H9 (cell line): ENCODE results near the gene EIF2AK2. TPM values are rescaled to one million over a fixed set of nuclear protein-coding genes. Genes with fewer than 3 reads are reported as not detected.

Experiments
- DNase-seq: peaks from one replicate; pipeline ENCODE4 v3.0.0-alpha.2; 2017
- H2AFZ ChIP-seq: one replicate; pipeline ENCODE4 v1.6.1; 2013; ENCODE audit warnings: mild to moderate bottlenecking, low read length, control low read depth, moderate library complexity
- H2AK5ac ChIP-seq: 2 replicates; pipeline ENCODE4 v1.6.1; 2013; ENCODE audit warnings: low read length, control low read depth, mixed read lengths; ENCODE audit not compliant: insufficient read length
- H2BK120ac ChIP-seq: one replicate; pipeline ENCODE4 v1.6.1; 2013; ENCODE audit warnings: low read depth, mild to moderate bottlenecking, low read length, control low read depth, inconsistent platforms; ENCODE audit not compliant: poor library complexity, severe bottlenecking
- H2BK12ac ChIP-seq: 2 replicates; pipeline ENCODE4 v1.6.1; 2013; ENCODE audit warnings: low read length, control low read depth, mixed read lengths, low read depth; ENCODE audit not compliant: insufficient read length
- H2BK15ac ChIP-seq: 2 replicates; pipeline ENCODE4 v1.6.1; 2013; ENCODE audit warnings: low read depth, low read length, control low read depth
- H2BK20ac ChIP-seq: one replicate; pipeline ENCODE4 v1.6.1; 2013; ENCODE audit warnings: low read depth, mild to moderate bottlenecking, low read length, control low read depth, inconsistent platforms; ENCODE audit not compliant: poor library complexity, severe bottlenecking
- H2BK5ac ChIP-seq: 2 replicates; pipeline ENCODE4 v1.6.1; 2013; ENCODE audit warnings: low read length, control low read depth, mixed read lengths; ENCODE audit not compliant: insufficient read length
- H3K14ac ChIP-seq: 2 replicates; pipeline ENCODE4 v1.6.1; 2013; ENCODE audit warnings: low read length, control low read depth; ENCODE audit not compliant: insufficient read depth
- H3K18ac ChIP-seq: 2 replicates; pipeline ENCODE4 v1.6.1; 2013; ENCODE audit warnings: low read depth, mild to moderate bottlenecking, mixed read lengths, low read length, control low read depth; ENCODE audit not compliant: insufficient read length
- H3K23ac ChIP-seq: 2 replicates; pipeline ENCODE4 v1.6.1; 2013; ENCODE audit warnings: low read length, control low read depth, mixed read lengths, low read depth; ENCODE audit not compliant: insufficient read length
- H3K23me2 ChIP-seq: 2 replicates; pipeline ENCODE4 v1.6.1; 2013; ENCODE audit warnings: low read depth, mild to moderate bottlenecking, mixed read lengths, low read length, control low read depth; ENCODE audit not compliant: insufficient read length, poor library complexity, severe bottlenecking
- H3K27ac ChIP-seq: 2 replicates; pipeline ENCODE4 v1.5.1; 2013; ENCODE audit warnings: low read length, control low read depth, mixed read lengths, low read depth; ENCODE audit not compliant: insufficient read length
- H3K27me3 ChIP-seq: 2 replicates; pipeline ENCODE4 v1.6.1; 2013; ENCODE audit warnings: low read length, control low read depth, inconsistent platforms; ENCODE audit not compliant: insufficient read depth
- H3K4ac ChIP-seq: 2 replicates; pipeline ENCODE4 v1.6.1; 2013; ENCODE audit warnings: low read depth, mild to moderate bottlenecking, control low read depth, inconsistent platforms, low read length, moderate library complexity
- H3K4me1 ChIP-seq: 2 replicates; pipeline ENCODE4 v1.6.1; 2013; ENCODE audit warnings: low read length, control low read depth, inconsistent platforms; ENCODE audit not compliant: insufficient read depth
- H3K4me2 ChIP-seq: 2 replicates; pipeline ENCODE4 v1.6.1; 2013; ENCODE audit warnings: low read length, control low read depth, mixed read lengths; ENCODE audit not compliant: insufficient read length, insufficient read depth
- H3K56ac ChIP-seq: 2 replicates; pipeline ENCODE4 v1.6.1; 2013; ENCODE audit warnings: low read depth, mild to moderate bottlenecking, mixed read lengths, low read length, control low read depth; ENCODE audit not compliant: insufficient read length
- H3K79me1 ChIP-seq: 2 replicates; pipeline ENCODE4 v1.6.1; 2013; ENCODE audit warnings: low read depth, mild to moderate bottlenecking, moderate library complexity, low read length, control low read depth, inconsistent platforms; ENCODE audit not compliant: insufficient read depth, poor library complexity, severe bottlenecking
- H3K79me2 ChIP-seq: 2 replicates; pipeline ENCODE4 v1.6.1; 2013; ENCODE audit warnings: low read length, control low read depth, inconsistent platforms; ENCODE audit not compliant: insufficient read depth
- H3K9ac ChIP-seq: 2 replicates; pipeline ENCODE4 v1.6.1; 2013; ENCODE audit warnings: low read length, control low read depth, mixed read lengths; ENCODE audit not compliant: insufficient read length; ENCODE audit errors: extremely low read depth
- H3K9me3 ChIP-seq: one replicate; pipeline ENCODE4 v1.6.1; 2013; ENCODE audit warnings: low read depth, low read length, inconsistent platforms; ENCODE audit not compliant: control insufficient read depth
- H3T11ph ChIP-seq: one replicate; pipeline ENCODE4 v1.6.1; 2013; ENCODE audit warnings: mild to moderate bottlenecking, low read length, control low read depth, inconsistent platforms
- H4K20me1 ChIP-seq: one replicate; pipeline ENCODE4 v1.6.1; 2013; ENCODE audit not compliant: control insufficient read depth, insufficient read length, insufficient read depth
- H4K5ac ChIP-seq: 2 replicates; pipeline ENCODE4 v1.6.1; 2013; ENCODE audit warnings: low read depth, mild to moderate bottlenecking, mixed read lengths, low read length, control low read depth; ENCODE audit not compliant: insufficient read length
- H4K8ac ChIP-seq: replicated peaks from 2 replicates; pipeline ENCODE4 v1.6.1; 2013; ENCODE audit warnings: low read length, control low read depth, mixed read lengths, low read depth; ENCODE audit not compliant: insufficient read length
- H4K91ac ChIP-seq: 2 replicates; pipeline ENCODE4 v1.6.1; 2013; ENCODE audit warnings: low read depth, mild to moderate bottlenecking, moderate library complexity, mixed read lengths, low read length, control low read depth; ENCODE audit not compliant: insufficient read length
- H3K27ac Mint-ChIP-seq, 3 experiments: 2 replicates in 2 of 3; 3 replicates in 1 of 3; pipeline ENCODE4 v1.8.0; 2020 to 2021; ENCODE audit warnings: mixed read lengths in 3 of 3, mild to moderate bottlenecking in 1 of 3, moderate library complexity in 1 of 3
- H3K27me3 Mint-ChIP-seq: 2 replicates; pipeline ENCODE4 v1.8.0; 2021; ENCODE audit warnings: low read depth, mild to moderate bottlenecking, moderate library complexity, mixed read lengths
- H3K36me3 Mint-ChIP-seq, 3 experiments: 2 replicates in 2 of 3; 3 replicates in 1 of 3; pipeline ENCODE4 v1.8.0; 2020 to 2021; ENCODE audit warnings: low read depth in 3 of 3, mixed read lengths in 3 of 3; ENCODE audit not compliant: insufficient read depth in 1 of 3
- H3K4me1 Mint-ChIP-seq, 2 experiments: 2 replicates each; pipeline ENCODE4 v1.8.0; 2020; ENCODE audit warnings: mixed read lengths in 2 of 2
- H3K4me3 Mint-ChIP-seq, 2 experiments: 2 replicates in 1 of 2; 3 replicates in 1 of 2; pipeline ENCODE4 v1.8.0; 2020 to 2021; ENCODE audit warnings: mild to moderate bottlenecking in 2 of 2, mixed read lengths in 2 of 2, moderate library complexity in 1 of 2
- H3K9me3 Mint-ChIP-seq, 2 experiments: 2 replicates in 1 of 2; 3 replicates in 1 of 2; pipeline ENCODE4 v1.8.0; 2020; ENCODE audit warnings: mild to moderate bottlenecking in 2 of 2, mixed read lengths in 2 of 2, moderate library complexity in 1 of 2
- WGBS: extraction: QIAGEN DNeasy Blood & Tissue Kit; methylation state at CpG from one replicate; pipeline ENCODE4 v1.1.7; 2013; ENCODE audit warnings: missing lambda C conversion rate, low lambda C conversion rate, mixed read lengths; ENCODE audit not compliant: insufficient read length; ENCODE audit errors: extremely low coverage; 5-methylcytosine and 5-hydroxymethylcytosine counted together
- total RNA-seq: library from RNA; stranded (reverse); gene quantifications from 2 replicates; pipeline ENCODE4 v1.2.1, GENCODE V29; 2021
- TF ChIP-seq, protein P1 (sequence below): fragments of 200-600 bp; sonication (generic); conservative IDR thresholded peaks from 3 replicates; pipeline ENCODE4 v1.8.0; 2021; ENCODE audit warnings: antibody characterized with exemption, mild to moderate bottlenecking

EIF2AK2 gene
- total RNA-seq, 1 experiment from 2014 or later = 55.7 TPM

GRCh38 chr2:37117566-37117965 lies 39.2 kb downstream of the EIF2AK2 start:
- Histone ChIP-seq H3K14ac (no peak overlapping the region), H2BK120ac (no peak overlapping the region), H3K18ac (no peak overlapping the region), H4K8ac (no peak overlapping the region), H3K4me1 (no peaks in the 10 kb centered on the region), H3K79me2 (no peaks in the 10 kb centered on the region), H3T11ph (no peak overlapping the region), H3K23ac (no peak overlapping the region), H4K20me1 (no peaks in the 10 kb centered on the region), H4K5ac (no peak overlapping the region), H3K9me3 (no peaks in the 10 kb centered on the region), H3K4me2 (no peak overlapping the region), H3K27me3 (no peaks in the 10 kb centered on the region), H2BK20ac (no peak overlapping the region), H3K79me1 (no peaks in the 10 kb centered on the region), H3K27ac (no peak overlapping the region), H3K4ac (no peak overlapping the region), H3K56ac (no peak overlapping the region), H3K23me2 (no peaks in the 10 kb centered on the region), H2AFZ (no peak overlapping the region), H4K91ac (no peak overlapping the region), H2BK12ac (no peak overlapping the region), H2BK15ac (no peak overlapping the region), H3K9ac (no peak overlapping the region), H2AK5ac (no peak overlapping the region), H2BK5ac (no peak overlapping the region)
- no peaks in the 10 kb centered on the region for H3K4me1 Mint-ChIP-seq
- no peak overlapping the region for H3K27ac Mint-ChIP-seq
- H3K36me3 Mint-ChIP-seq = peaks cover 11 to 54% (median 44%) of the 10 kb centered on the region in 3 experiments; a peak in 6 of 7 replicates
- H3K4me3 Mint-ChIP-seq = no peak overlapping the region
- H3K9me3 Mint-ChIP-seq = no peaks in the 10 kb centered on the region
- no peak for DNase-seq
- H3K27me3 Mint-ChIP-seq = no peaks in the 10 kb centered on the region
- no CpG with 5 or more reads among the region's 1 CpG for WGBS
- TF ChIP-seq, protein P1, sequence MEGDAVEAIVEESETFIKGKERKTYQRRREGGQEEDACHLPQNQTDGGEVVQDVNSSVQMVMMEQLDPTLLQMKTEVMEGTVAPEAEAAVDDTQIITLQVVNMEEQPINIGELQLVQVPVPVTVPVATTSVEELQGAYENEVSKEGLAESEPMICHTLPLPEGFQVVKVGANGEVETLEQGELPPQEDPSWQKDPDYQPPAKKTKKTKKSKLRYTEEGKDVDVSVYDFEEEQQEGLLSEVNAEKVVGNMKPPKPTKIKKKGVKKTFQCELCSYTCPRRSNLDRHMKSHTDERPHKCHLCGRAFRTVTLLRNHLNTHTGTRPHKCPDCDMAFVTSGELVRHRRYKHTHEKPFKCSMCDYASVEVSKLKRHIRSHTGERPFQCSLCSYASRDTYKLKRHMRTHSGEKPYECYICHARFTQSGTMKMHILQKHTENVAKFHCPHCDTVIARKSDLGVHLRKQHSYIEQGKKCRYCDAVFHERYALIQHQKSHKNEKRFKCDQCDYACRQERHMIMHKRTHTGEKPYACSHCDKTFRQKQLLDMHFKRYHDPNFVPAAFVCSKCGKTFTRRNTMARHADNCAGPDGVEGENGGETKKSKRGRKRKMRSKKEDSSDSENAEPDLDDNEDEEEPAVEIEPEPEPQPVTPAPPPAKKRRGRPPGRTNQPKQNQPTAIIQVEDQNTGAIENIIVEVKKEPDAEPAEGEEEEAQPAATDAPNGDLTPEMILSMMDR = no peak
